Caco-2 (cell line): ENCODE results near the gene ACAD10. TPM values are rescaled to one million over a fixed set of nuclear protein-coding genes. Genes with fewer than 3 reads are reported as not detected.

Experiments
- Bru-seq: library from RNA; stranded (reverse); fragments of 400-500 nt; gene quantifications from one replicate; lab custom pipeline; 2021; lab: Mats Ljungman, UMichigan
- BruChase-seq, 2 experiments: library from RNA; stranded (reverse); fragments of 400-500 nt; gene quantifications; one replicate each; lab custom pipeline; 2021; lab: Mats Ljungman, UMichigan
- BruUV-seq: library from RNA; stranded (reverse); fragments of 400-500 nt; replicated peaks from 2 replicates; lab custom pipeline; 2021; lab: Mats Ljungman, UMichigan
- CTCF ChIA-PET: fragments of 300-600 bp; sonication (Branson Sonifier 250); formaldehyde crosslinking; loops from one replicate; lab custom pipeline; 2022; ENCODE audit warnings: antibody characterized with exemption; lab: Charles Lee
- POLR2A ChIA-PET: fragments of 300-600 bp; sonication (Branson Sonifier 250); formaldehyde crosslinking; loops from one replicate; lab custom pipeline; 2022; ENCODE audit warnings: antibody characterized with exemption; lab: Charles Lee
- DNase-seq, 2 experiments: peaks; one replicate each; pipeline versions ENCODE4 v3.0.0 to v3.0.0-alpha.2; 2020 to 2022
- H3K27me3 ChIP-seq: replicated peaks from 2 replicates; pipeline ENCODE4 v1.6.0; 2011; ENCODE audit warnings: low read length; ENCODE audit not compliant: control insufficient read depth, insufficient read depth
- H3K36me3 ChIP-seq: 2 replicates; pipeline ENCODE4 v1.5.1; 2011; ENCODE audit warnings: low read length; ENCODE audit not compliant: control insufficient read depth, insufficient read depth
- H3K4me1 ChIP-seq: fragments of 250-450 bp; sonication (Bioruptor Pico); 2 replicates; pipeline ENCODE4 v1.5.1; 2020; ENCODE audit warnings: mild to moderate bottlenecking
- H3K4me3 ChIP-seq: 2 replicates; pipeline ENCODE4 v1.5.1; 2011; ENCODE audit warnings: low read depth, mild to moderate bottlenecking, control low read depth, low read length
- H3K9me3 ChIP-seq: fragments of 250-450 bp; sonication (Bioruptor Pico); 2 replicates; pipeline ENCODE4 v1.5.1; 2020; ENCODE audit warnings: mild to moderate bottlenecking, moderate library complexity
- H3K27ac Mint-ChIP-seq: one replicate; pipeline ENCODE4 v1.8.0; 2022; ENCODE audit warnings: mixed read lengths; ENCODE audit not compliant: unreplicated experiment
- H3K27me3 Mint-ChIP-seq: one replicate; pipeline ENCODE4 v1.8.0; 2022; ENCODE audit warnings: mixed read lengths; ENCODE audit not compliant: insufficient read depth, unreplicated experiment
- H3K36me3 Mint-ChIP-seq: one replicate; pipeline ENCODE4 v1.8.0; 2022; ENCODE audit warnings: mild to moderate bottlenecking, mixed read lengths; ENCODE audit not compliant: insufficient read depth, unreplicated experiment
- H3K4me1 Mint-ChIP-seq: one replicate; pipeline ENCODE4 v1.8.0; 2022; ENCODE audit warnings: low read depth, mixed read lengths; ENCODE audit not compliant: unreplicated experiment
- H3K4me3 Mint-ChIP-seq: one replicate; pipeline ENCODE4 v1.8.0; 2022; ENCODE audit warnings: mild to moderate bottlenecking, moderate library complexity, mixed read lengths; ENCODE audit not compliant: unreplicated experiment
- H3K9me3 Mint-ChIP-seq: one replicate; pipeline ENCODE4 v1.8.0; 2022; ENCODE audit warnings: mixed read lengths; ENCODE audit not compliant: unreplicated experiment
- intact Hi-C: fragments of 100-400 bp; cut with micrococcal nuclease; formaldehyde crosslinking; loops from one replicate; pipeline ENCODE4 v1.10.0; 2022; ENCODE audit not compliant: unreplicated experiment
- long read RNA-seq: library from polyadenylated mRNA; stranded (forward); transcript quantifications from one replicate; pipeline ENCODE4 v2.0.0, GENCODE V29; 2022
- total RNA-seq: library from RNA; stranded (reverse); gene quantifications from 2 replicates; pipeline ENCODE4 v1.2.3, GENCODE V29; 2022
- TF ChIP-seq, protein P1 (sequence below), 2 experiments: fragments of 200-600 bp in 1 of 2; IDR thresholded peaks; 1 replicate in 1 of 2; 2 replicates in 1 of 2; pipeline versions ENCODE4 v1.5.1 to v1.8.0; 2011 to 2022; ENCODE audit warnings: antibody characterized with exemption in 1 of 2, control low read depth in 1 of 2, inconsistent platforms in 1 of 2, low read depth in 1 of 2, low read length in 1 of 2, mild to moderate bottlenecking in 1 of 2, moderate library complexity in 1 of 2; ENCODE audit not compliant: insufficient read depth in 1 of 2, severe bottlenecking in 1 of 2, unreplicated experiment in 1 of 2

Gene ACAD10
- total RNA-seq (19.0 and 26.1 TPM in 2 replicates), Bru-seq, nascent RNA (percentile 54 among the genes with signal in this experiment), BruChase-seq, experiment 1, labeled RNA remaining after a 2-hour chase (percentile 52 among the genes with signal in this experiment), BruChase-seq, experiment 2, labeled RNA remaining after a 6-hour chase (percentile 55 among the genes with signal in this experiment)
- long read RNA-seq, partial matches to known transcripts, result 1 of 10 reads
- long read RNA-seq, other reads (novel, unspliced or antisense), result 4 of 10 reads

DNA sequence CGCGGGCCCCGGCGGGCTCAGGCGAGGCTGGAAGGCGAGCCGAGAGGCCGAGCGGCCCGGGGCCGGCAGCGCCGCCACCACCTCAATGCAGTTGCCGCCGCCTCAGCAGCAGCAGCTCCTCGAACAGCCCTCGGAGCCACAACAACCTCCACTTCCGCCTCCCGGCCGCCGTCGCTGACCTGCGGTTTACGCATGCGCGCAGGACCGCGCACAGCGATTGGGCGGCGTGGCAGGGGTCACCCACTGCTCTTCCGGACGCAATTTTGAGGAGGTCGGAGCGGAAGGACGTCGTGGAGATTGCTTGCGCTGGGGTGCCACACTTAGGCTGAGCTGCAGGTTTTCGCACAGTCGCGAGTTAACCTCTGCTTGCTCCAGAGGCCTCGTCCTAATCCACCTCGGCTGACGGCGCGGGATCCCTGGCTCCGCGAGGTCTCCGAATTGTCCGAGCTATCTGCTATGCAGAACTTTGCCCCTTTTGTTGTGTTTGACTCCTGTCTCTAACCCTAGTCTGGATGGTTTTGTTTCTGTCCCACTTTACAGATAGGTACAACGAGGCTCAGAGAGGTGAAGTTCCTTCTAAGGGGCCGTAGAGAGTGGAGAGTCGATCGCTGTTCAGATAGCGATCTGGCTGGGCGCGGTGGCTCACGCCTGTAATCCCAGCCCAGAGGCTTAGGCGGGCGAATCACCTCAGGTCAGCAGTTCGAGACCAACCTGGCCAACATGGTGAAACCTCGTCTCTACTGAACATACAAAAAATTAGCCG lies at the start of gene ACAD10, which contains the start of gene BRAP:
Gene ACAD10 (plus strand): TSS at position 243 of the 763 bp plus-strand sequence. CDS start 6,657 bp downstream, outside the sequence.
Gene BRAP (minus strand): TSS at position 146 of the 763 bp plus-strand sequence. CDS start 164 bp downstream, outside the sequence.
- Histone ChIP-seq H3K27me3 (no peaks in the 10 kb centered on the region), H3K4me1 (peaks cover 9% of the 10 kb centered on the region; the same call in 1 of the 2 replicates), H3K9me3 (no peaks in the 10 kb centered on the region), H3K36me3 (no peaks in the 10 kb centered on the region; the same call in 1 of the 2 replicates), H3K4me3 (peak within 1 kb of the TSS; percentile 71)
- Mint-ChIP-seq H3K27ac (peak within 1 kb of the TSS; percentile 95), H3K27me3 (no peaks in the 10 kb centered on the region), H3K36me3 (peaks cover 46% of the 10 kb centered on the region), H3K4me1 (peaks cover 21% of the 10 kb centered on the region), H3K9me3 (no peaks in the 10 kb centered on the region), H3K4me3 (peak within 1 kb of the TSS; percentile 92)
- ChIA-PET CTCF (interaction anchor here (1.0 kb wide), 1 partner anchor 127 kb away, joined by 7 read pairs; no protein-coding TSS in a partner anchor), POLR2A (interaction anchor here (0.6 to 1.4 kb wide), 13 partner anchors 23 to 1759 kb away, joined by 3 to 10 read pairs (median 4); partner anchors contain the start of genes ERP29, MAPKAPK5 and TMEM116)
- intact Hi-C loops, result loop anchor here (2.0 to 10.0 kb wide), 3 partner anchors 55 to 127 kb away; no protein-coding TSS in a partner anchor
- TF ChIP-seq, protein P1, sequence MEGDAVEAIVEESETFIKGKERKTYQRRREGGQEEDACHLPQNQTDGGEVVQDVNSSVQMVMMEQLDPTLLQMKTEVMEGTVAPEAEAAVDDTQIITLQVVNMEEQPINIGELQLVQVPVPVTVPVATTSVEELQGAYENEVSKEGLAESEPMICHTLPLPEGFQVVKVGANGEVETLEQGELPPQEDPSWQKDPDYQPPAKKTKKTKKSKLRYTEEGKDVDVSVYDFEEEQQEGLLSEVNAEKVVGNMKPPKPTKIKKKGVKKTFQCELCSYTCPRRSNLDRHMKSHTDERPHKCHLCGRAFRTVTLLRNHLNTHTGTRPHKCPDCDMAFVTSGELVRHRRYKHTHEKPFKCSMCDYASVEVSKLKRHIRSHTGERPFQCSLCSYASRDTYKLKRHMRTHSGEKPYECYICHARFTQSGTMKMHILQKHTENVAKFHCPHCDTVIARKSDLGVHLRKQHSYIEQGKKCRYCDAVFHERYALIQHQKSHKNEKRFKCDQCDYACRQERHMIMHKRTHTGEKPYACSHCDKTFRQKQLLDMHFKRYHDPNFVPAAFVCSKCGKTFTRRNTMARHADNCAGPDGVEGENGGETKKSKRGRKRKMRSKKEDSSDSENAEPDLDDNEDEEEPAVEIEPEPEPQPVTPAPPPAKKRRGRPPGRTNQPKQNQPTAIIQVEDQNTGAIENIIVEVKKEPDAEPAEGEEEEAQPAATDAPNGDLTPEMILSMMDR (IDR thresholded peaks at IDR 0.05; ENCODE audit: insufficient read depth in 1 of 2, low read depth in 1 of 2, low read length in 1 of 2, severe bottlenecking in 1 of 2, unreplicated experiment in 1 of 2), result no peak
- peak; percentile 95 to 96 for DNase-seq
- TSS peak; percentile 82 for BruUV-seq

DNA sequence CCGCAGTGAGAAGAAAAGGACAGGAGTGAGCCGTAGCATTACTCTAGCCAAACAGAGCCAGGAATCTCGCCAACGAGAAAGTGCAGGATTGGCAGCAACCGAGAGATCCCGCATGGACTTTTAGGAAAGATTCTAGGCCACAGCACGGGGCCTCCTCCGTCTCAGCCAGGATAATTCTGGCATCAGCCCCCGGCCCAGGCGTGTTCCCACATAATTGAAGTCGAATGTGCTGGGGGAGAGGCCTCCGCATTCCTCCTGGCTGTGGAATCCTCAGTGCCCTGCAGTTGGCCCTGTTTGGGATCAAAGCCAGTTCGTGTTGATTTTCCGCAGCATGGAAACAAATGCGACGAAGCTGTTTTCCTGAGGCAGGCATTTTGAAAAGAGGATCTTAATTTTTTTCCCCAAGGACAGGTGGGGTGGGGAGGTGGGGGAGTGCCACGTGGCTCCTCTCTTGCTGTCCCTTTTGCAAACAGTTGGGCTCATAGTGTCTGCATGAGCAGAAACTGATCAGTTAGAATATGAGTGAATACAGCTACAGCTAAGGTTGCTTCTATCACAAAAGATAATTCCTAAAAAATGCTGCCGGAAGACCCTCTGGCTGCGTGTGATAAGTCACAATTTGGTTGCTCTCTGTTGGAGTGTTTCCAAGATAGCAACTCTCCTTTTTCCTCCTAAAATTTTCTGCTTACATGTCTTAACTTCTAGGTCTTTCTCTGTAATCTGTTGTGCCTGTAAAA lies 49.5 kb upstream of the ACAD10 start:
- H3K27me3 ChIP-seq, result no peaks in the 10 kb centered on the region
- CTCF ChIA-PET, result no interaction called here
- intact Hi-C loops, result no loop called here
- no peaks in the 10 kb centered on the region for H3K36me3 ChIP-seq
- H3K4me3 ChIP-seq, result no peak overlapping the region
- no peaks in the 10 kb centered on the region for H3K9me3 Mint-ChIP-seq
- peaks cover 9% of the 10 kb centered on the region; the same call in 1 of the 2 replicates for H3K4me1 ChIP-seq
- DNase-seq, result peak; percentile 24 to 46
- TF ChIP-seq, protein P1 (IDR thresholded peaks at IDR 0.05; ENCODE audit: insufficient read depth in 1 of 2, low read depth in 1 of 2, low read length in 1 of 2, severe bottlenecking in 1 of 2, unreplicated experiment in 1 of 2), result no peak
- no peaks in the 10 kb centered on the region for H3K27me3 Mint-ChIP-seq
- POLR2A ChIA-PET, result no interaction called here
- H3K36me3 Mint-ChIP-seq, result peaks cover 21% of the 10 kb centered on the region
- no TSS peak for BruUV-seq
- H3K9me3 ChIP-seq, result no peaks in the 10 kb centered on the region
- peaks cover 4% of the 10 kb centered on the region for H3K4me1 Mint-ChIP-seq
- H3K27ac Mint-ChIP-seq, result peak overlapping the region; percentile 49
- no peak overlapping the region for H3K4me3 Mint-ChIP-seq
